ENCODE results near the gene TBC1D1.

DNA sequence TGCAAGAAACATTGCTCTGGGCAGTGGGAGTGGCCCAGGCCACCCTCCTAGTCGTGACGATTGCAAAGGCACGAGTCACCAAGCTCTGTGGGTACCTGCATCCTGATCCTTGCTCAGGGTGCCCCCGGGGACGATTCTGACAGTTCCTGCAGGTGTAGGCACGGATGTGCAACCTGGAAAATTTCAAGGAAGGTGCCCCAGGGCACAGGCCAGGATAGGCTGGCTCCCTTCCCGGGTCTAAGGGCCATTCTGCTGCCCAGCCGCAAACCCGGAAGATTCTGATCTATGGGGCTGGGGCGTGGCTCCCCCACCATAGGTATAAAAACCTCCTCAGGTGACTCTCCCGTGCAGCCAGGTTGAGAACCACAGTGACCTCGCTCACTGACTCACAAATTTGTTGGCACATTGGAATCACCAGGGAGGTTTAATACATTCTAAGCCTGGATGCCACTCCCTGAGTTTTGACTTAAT is 297.8 kb downstream of the TBC1D1 start:
- TF ChIP-seq, protein P1, sequence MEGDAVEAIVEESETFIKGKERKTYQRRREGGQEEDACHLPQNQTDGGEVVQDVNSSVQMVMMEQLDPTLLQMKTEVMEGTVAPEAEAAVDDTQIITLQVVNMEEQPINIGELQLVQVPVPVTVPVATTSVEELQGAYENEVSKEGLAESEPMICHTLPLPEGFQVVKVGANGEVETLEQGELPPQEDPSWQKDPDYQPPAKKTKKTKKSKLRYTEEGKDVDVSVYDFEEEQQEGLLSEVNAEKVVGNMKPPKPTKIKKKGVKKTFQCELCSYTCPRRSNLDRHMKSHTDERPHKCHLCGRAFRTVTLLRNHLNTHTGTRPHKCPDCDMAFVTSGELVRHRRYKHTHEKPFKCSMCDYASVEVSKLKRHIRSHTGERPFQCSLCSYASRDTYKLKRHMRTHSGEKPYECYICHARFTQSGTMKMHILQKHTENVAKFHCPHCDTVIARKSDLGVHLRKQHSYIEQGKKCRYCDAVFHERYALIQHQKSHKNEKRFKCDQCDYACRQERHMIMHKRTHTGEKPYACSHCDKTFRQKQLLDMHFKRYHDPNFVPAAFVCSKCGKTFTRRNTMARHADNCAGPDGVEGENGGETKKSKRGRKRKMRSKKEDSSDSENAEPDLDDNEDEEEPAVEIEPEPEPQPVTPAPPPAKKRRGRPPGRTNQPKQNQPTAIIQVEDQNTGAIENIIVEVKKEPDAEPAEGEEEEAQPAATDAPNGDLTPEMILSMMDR (IDR thresholded peaks at IDR 0.05; ENCODE audit: low read length) = no peak
- TF ChIP-seq EZH2 (IDR thresholded peaks at IDR 0.05; ENCODE audit: borderline replicate concordance, low read length) = no peak
